ENCODE data around the gene GRSF1.
A peak's percentile ranks its signal among the peaks of the same experiment; 100 is the strongest.
"Not testable (repeated sequence)": the region's sequence is repeated elsewhere in the genome, so short reads cannot be mapped to it uniquely, and the experiment has no call there.

The GRSF1 gene, protein sequence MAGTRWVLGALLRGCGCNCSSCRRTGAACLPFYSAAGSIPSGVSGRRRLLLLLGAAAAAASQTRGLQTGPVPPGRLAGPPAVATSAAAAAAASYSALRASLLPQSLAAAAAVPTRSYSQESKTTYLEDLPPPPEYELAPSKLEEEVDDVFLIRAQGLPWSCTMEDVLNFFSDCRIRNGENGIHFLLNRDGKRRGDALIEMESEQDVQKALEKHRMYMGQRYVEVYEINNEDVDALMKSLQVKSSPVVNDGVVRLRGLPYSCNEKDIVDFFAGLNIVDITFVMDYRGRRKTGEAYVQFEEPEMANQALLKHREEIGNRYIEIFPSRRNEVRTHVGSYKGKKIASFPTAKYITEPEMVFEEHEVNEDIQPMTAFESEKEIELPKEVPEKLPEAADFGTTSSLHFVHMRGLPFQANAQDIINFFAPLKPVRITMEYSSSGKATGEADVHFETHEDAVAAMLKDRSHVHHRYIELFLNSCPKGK

DNA sequence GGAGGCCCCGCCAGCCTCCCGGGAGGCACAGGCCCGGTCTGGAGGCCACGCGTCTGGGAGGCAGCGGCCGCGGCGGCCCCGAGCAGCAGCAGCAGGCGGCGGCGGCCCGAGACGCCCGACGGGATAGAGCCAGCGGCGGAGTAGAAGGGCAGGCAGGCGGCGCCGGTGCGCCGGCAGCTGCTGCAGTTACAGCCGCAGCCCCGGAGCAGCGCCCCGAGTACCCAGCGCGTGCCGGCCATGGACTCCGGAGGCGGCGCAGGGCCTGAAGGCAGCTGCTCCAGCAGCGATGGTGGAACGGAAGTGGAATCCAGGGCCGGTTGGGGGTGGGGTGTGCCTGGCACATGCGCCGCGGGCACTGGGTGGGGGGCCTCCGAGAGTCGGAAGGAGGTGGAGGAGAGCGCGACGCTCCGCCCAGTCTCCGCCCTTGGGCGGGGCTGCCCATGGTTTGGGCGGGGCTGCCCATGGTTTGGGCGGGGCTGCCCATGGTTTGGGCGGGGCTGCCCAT lies at the start of gene GRSF1:
TSS of gene GRSF1 (minus strand) at position 302 of the 505 bp plus-strand sequence. CDS start at position 239, 63 bp downstream.
- DNase-seq (ENCODE audit: low read depth in 1 of 2, low spot score in 1 of 2): peak; percentile 88 to 92

DNA sequence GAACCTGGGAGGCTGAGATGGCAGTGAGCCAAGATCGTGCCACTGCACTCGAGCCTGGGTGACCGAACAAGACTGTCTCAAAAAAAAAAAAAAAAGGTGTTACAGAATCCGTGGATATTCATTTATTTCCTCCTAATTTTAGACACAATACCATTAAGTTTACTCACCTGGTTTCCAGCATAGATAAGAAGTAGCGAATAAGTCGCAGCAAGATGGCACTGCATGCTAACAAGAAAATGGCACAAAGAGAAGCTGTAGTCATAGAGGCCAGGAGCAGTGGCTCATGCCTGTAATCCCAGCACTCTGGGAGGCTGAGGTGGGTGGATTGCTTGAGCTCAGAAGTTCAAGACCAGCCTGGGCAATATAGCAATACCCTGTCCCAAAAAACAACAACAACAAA lies 45.5 kb upstream of the GRSF1 start:
- no peak for DNase-seq (ENCODE audit: low read depth in 1 of 2, low spot score in 1 of 2)

DNA sequence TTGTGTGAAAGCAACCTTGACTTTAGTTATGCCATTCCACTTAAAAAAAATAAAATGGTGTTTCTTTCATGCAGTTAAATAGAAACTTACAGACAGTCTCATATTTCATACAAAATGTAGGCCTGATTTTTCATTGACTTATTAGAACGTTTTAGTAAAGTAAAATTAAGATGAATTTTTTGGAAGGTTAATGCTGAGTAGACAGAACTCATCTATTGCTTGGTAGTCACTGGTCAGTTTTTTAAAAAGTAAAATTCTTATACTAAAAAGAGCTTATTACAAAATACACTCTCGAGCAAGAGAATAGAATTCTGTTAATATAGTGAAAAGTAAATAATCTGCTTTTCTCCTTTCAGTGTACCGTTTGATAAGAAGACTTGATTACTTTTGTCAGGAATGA lies 41.0 kb upstream of the GRSF1 start:
- no peak for DNase-seq (ENCODE audit: low read depth in 1 of 2, low spot score in 1 of 2)

DNA sequence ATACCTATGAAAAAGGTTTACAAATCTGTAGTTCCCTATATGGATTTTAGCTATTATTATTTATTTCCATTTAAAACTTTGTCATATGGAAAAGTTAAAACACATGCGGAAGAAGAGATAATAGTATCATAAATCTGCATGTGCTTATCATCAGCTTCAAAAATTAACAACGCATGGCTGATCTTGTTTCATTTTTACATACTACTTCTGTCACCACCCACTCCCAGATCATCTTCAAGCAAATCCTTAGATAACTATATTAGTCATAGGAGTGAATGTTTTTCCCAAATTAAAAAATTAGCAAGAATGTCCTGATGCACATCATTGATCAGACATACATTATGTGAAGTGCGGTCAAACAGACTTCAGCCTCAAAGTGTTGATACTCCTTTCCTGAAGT lies 37.9 kb upstream of the GRSF1 start:
- DNase-seq (ENCODE audit: low read depth in 1 of 2, low spot score in 1 of 2): no peak

DNA sequence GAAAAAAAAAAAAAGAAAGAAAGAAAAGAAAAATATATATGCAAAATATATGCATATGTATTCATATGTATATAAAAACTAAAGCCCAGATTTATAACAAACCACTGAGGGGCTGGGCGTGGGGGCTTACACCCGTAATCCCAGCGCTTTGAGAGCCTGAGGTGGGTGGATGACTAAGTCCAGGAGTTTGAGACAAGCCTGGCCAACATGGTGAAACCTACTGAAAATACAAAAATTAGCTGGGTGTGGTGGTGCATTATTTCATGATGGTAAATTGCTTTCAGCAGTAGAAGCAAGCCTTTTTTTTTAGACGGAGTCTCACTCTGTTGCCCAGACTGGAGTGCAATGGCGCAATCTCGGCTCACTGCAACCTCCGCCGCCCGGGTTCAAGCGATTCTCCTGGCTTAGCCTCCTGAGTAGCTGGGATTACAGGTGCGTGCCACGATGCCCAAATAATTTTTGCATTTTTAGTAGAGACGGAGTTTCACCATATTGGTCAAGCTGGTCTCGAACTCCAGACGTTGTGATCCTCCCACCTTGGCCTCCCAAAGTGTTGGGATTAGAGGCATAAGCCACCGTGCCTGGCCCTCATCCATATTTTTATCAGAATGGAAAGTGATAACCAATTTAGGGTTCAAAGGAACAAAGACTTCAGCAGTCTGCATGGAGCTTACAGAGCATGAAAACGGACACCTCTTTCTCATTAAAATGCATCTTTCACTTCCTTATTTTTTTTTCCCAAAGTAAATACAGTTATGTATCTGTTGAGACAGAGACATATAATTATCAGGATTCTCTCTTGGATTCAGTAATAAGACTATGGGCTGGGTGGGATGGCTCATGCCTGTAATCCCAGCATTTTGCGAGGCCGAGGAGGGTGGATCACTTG lies 34.8 kb upstream of the GRSF1 start:
- DNase-seq (ENCODE audit: low read depth in 1 of 2, low spot score in 1 of 2): no peak

DNA sequence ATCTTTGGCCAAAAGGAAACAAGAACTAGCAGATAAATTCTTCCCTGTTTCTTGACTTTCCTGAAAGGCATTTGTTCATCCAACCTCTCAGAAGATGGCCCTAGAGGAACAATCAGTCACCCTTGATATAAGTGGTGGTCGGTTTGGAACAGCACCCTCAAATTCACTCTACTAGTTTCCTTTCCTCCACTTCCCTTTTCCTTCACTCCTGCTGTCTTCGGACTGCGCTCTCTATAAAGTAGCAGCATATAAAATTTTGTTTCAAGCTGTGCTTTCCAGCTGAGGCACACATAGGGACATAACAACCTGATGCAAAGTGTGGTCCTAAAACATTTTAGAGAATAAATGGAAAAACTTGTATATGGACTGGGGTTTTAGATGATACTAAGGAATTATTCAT lies 33.5 kb upstream of the GRSF1 start:
- DNase-seq (ENCODE audit: low read depth in 1 of 2, low spot score in 1 of 2): no peak

DNA sequence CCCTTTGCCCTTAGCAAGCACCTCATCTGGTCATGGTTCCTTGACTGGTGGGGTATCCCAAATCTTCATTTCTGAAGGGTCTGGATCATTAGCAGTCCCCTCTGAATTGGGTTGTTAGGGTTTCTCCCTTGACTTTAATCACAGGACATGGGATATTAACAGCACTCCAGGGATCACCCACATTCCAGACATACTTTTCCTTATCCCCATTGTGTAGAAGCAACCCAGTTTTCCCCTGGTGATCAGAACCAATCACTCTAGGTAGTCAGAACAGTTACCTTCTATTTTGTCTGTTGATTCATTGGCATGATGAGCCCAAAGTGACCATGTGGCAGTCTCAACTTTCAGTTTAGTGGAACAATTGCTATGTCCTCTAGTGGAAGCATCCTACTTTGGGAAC lies 29.1 kb upstream of the GRSF1 start:
- no peak for DNase-seq (ENCODE audit: low read depth in 1 of 2, low spot score in 1 of 2)

DNA sequence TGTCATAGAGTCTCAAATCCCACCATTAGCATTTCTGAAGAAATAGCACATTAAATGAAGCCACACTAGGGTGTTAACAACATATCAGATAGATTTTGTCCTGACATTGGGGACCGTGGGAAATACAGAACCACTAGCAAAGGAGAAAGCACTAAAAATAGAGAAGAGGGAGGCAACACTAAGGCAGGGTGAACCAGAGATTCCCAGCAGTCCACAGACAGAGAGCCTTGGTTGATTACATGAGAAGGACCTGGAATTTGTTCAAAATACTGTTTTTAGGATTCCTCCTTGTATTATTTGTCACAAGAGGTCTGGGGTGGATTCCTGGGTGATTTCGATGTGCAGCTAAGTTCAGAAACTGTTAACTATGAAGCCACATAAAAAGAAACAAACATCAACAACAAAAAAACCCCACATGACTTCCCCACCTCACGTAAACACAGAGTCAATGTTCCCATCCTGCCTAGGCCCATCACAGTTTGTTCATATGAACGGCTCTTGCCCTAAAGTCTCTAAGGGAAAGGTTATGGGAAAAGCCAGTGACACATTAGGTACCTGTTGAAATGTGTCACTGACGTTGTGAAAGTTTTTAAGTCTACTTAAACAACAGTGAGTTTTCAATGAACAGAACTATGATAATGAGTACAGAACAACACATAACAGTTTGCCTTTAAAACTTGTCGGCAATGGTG lies 23.6 kb upstream of the GRSF1 start:
- no peak for DNase-seq (ENCODE audit: low read depth in 1 of 2, low spot score in 1 of 2)

DNA sequence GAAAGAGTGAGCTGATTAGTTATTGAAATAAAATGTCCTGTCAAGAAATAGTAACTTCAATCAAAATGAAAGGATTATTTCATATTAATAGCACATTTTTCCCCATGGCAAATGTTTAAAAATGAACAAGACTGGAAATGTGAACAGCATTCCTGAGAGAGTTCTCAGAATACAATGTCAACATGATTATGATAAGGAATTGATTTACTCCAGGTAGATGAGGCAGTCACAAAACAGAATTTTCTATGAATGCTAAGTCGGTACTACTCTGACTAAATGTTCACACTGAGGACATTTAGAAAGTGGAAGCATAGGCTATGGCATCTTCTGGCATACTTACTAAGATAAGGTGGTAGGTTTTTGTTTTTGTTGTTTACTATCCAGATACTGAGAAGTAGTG lies 19.4 kb upstream of the GRSF1 start:
- DNase-seq (ENCODE audit: low read depth in 1 of 2, low spot score in 1 of 2): no peak

DNA sequence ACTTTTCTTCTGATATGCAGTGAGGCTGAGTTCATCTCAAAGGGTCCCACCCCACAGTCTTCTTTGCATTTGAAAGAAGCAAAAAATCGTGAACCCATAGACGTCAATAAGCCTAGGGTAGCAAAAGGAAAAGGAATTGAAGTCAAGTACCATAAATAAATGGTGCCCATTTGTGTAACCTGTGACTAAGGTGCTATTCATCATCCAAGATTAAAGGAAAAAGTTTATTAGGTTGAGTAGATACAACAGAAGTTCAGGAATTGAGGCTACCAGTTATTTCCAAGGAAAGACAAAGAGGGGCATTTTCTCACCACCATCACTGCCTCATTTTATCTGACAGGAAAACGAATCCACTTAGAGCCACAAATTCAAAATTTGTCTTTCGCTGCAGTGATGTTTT lies 18.8 kb upstream of the GRSF1 start:
- no peak for DNase-seq (ENCODE audit: low read depth in 1 of 2, low spot score in 1 of 2)

DNA sequence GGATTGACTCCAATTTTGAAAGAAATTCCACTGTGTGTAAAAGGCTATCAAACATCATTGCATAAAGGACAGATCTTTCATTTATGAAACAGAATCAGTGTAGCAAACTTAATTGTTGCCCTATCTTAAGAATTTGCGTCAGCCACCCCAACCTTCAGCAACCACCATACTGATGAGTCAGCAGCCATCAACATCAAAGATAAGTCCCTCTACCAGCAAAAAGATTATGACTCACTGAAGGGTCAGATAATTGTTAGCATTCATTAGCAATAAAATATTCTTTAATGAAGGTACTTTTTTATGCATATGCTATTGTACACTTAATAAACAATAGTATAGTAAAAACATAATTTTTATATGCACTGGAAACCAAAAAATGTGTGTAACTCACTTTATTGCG lies 15.8 kb upstream of the GRSF1 start:
- DNase-seq (ENCODE audit: low read depth in 1 of 2, low spot score in 1 of 2): no peak

DNA sequence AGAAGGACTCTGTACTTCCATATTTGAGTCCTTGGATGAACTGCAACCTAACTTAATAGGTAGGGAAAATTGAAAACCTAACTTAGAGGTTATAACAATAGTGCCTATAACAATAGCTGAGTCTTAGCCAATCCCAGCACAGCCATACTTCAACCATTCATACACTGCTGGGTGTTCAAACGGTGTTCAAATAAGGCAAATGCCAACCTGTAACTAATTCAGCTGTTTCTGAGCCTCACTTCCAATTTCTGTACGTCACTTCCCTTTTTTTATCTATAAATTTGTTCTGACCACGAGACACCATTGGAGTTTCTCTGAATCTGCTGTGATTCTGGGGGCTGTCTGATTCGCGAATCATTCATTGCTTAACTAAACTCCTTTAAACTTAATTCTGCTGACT lies 9.6 kb upstream of the GRSF1 start:
- DNase-seq (ENCODE audit: low read depth in 1 of 2, low spot score in 1 of 2): no peak

DNA sequence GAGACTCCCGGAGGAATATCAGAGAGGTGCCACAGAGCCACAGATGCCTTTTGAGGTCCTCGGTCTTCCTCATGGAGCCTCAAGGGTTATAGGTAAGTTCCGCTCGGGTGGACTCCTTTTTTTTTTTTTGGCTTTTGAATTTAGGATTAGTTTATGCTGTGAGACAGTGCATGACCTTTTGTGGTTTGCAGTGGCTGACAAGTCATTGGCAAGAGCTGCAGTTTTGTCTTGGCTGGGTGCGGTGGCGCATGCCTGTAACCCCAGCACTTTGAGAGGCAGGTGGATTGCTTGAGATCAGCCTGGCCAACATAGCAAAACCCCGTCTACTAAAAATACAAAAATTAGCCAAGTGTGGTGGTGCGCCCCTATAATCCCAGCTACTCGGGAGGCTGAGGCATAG lies 4.5 kb upstream of the GRSF1 start:
- DNase-seq (ENCODE audit: low read depth in 1 of 2, low spot score in 1 of 2): no peak

DNA sequence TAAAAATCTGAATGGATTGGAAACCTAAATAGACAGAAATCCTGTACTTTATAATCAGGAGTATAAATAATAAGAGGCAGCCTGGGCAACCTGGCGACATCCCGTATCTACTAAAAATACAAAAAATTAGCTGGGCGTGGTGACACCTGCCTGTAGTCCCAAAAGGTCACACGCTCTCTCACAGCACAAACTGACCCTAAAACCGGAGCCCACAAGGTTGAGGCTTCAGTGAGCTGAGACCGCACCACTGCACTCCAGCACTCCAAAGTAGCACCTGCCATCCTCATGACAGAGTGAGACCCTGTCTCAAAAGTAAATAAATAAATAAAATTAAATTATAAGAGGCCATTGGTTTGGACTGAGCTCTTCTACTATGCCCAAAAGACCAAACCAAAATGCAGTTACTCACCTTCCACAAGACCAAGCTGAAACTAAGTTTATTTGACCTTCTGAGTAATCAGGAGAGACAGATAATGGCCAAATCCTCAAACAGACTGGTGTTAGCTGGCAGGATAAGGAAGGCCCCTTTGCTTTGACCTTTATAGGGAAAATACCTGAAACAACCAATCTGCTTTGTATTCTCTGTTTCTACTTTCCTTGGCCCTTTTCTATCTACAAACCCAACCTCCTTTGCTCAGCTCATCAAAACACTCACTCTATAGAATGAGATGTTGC lies 3.2 kb upstream of the GRSF1 start:
- no peak for DNase-seq (ENCODE audit: low read depth in 1 of 2, low spot score in 1 of 2)

DNA sequence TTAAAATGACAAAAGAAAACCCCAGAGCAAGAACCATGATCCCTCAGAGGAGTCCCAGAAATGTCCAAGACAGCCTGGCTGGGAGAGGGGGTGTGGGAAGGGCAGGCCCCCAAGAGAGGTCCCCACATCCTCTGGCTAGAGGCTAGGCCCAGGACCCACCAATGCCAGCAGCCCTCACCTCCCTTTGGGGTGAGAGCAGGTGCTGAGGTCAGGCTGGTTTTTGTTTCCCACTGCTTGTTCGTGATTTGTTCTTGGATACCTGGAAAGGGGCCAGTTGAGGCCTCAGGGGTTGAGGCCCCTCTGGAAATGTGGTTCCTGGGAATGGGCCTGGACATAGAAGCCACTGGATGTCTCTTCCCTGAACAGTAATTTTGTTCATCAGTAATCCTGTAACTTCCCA lies 2.3 kb upstream of the GRSF1 start:
- no peak for DNase-seq (ENCODE audit: low read depth in 1 of 2, low spot score in 1 of 2)

DNA sequence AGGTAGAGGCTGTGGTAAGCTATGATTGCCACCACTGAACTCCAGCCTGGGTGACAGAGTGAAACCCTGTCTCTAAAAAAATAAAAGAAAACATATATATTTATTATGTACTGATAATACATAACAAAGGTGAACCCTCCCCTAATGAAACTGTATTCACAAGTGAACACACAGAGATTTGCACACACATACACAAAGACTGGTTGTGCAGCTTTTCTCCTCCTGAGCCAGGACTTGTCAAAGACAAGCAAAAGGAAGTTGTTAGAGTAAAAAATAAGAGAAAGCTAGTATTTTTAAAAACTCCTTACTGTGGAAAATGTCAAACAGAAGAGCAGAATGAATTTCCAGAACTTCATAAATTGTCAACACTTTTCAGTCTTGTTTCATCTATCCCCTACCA lies 1.5 kb upstream of the GRSF1 start:
- DNase-seq (ENCODE audit: low read depth in 1 of 2, low spot score in 1 of 2): no peak

DNA sequence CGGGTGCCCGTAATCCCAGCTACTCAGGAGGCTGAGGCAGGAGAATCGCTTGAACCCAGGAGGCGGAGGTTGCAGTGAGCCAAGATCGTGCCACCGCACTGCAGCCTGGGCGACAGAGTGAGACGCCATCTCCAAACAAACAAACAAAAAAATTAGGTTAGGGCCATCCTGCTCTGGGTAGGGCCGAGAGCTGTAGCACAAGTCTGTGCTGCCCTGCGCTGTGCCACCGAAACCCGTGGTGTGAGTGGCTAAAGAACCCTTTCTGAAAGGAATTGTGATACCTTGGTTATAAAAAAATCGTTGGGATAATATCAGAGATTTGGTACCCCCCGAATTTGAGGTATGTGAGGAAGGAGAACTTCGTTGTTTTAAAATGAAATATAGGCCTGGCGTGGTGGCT lies 941 bp upstream of the GRSF1 start:
- not testable (repeated sequence) for DNase-seq (ENCODE audit: low read depth in 1 of 2, low spot score in 1 of 2)

DNA sequence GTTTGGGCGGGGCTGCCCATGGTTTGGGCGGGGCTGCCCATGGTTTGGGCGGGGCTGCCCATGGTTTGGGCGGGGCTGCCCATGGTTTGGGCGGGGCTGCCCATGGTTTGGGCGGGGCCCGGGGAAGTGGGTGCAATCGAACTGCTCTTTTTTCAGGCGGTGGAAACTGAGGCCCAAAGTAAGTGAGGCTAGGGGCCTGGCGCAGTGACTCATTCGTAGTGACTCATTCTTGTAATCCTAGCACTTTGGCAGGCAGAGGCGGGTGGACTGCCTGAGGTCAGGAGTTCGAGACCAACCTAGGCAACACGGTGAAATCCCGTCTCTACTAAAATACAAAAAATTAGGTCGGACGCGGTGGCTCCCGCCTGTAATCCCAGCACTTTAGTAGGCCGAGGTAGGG lies 447 bp upstream of the GRSF1 start:
- DNase-seq (ENCODE audit: low read depth in 1 of 2, low spot score in 1 of 2): peak; percentile 38 to 44

DNA sequence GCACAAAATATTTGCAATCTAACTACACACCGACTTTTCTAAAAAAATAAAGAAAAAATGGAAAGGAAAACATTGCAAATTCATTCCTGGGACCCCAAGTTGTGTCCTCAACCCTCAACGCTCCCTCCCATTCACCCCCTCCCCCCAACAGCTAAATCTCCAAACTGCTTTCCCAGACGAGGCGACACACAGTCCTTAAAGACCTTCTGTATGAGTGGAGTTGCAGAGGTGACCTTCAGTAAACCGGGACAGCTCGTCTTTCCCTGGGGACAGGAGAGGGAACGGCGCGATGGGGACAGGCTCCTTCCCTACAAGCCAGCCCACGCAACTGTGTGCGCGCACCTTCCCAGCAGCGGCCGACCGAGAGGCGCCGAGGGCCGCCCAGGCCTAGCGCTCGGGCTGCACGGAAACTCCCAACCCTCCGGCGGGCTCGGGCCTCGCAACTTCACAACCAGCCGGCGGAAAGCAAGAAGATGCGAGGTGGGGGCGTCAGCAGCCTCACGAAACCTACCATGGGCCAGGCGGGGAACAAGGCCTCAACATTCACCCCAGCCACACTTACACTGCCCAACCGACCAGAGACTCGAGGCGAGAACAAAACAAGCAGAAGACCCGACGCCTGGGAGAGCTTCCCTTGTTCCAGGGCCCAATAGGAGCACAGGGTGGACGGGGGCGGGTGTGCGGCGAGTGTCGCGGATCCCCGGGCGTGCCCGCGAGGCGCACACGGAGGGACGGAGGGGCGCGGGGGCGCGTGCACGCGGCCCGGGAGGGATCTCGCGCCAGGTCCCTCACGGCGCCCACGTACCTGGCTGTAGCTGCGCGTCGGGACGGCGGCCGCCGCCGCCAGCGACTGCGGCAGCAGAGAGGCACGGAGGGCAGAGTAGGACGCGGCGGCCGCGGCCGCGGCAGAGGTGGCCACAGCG lies 763 bp downstream of the GRSF1 start:
- DNase-seq (ENCODE audit: low read depth in 1 of 2, low spot score in 1 of 2): peak; percentile 31 to 53

DNA sequence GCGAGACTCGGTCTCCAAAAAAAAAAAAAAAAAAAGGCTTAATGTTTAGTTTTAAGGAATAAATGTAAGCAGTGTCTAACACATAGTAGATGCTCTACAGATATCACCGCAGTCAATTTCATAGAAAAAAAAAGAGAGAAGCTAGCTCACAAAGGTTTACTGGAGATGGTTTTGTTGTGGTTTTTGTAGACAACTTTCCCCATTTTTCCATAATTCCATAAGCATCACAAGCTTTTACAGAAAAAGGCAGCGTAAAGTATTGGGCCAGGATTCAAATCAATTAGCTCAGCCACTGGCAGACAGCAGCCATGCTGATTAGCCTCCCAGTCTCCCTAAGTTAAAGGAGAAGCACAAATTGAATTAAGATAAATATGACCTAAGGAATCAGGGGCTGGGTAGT lies 1.5 kb downstream of the GRSF1 start:
- DNase-seq (ENCODE audit: low read depth in 1 of 2, low spot score in 1 of 2): no peak
